ENCODE measurements around the gene DRD2. TPM values are rescaled to one million over a fixed set of nuclear protein-coding genes. Genes with fewer than 3 reads are reported as not detected.

Gene DRD2
- total RNA-seq, 2 experiments from 2014 or later = not detected

DNA sequence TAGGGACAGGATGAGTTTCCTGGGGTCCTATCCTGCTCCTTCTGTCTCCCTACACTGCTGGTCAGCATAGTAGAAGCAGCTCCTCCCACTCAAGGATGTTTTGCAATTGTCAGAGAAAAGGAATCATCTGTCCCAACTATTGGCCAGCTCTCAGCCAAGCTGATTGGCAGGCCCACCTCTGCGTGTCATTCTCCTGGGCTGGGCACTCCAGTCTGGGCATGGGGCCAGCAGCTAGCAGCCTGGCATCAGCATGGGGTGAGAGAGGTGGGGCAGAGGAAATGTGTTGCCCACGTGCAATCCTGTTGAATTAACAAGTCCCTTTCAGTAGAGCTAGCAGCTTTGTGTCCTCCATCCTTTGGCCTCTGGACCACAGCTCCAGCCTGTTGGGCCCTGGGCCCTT lies 73.5 kb downstream of the DRD2 start:
- Histone ChIP-seq H3K9me2 (ENCODE audit: insufficient read depth, low read length) (no peaks in the 10 kb centered on the region), H3K36me3 (ENCODE audit: insufficient read depth, low read length) (no peaks in the 10 kb centered on the region), H3K79me2 (ENCODE audit: insufficient read depth, low read depth, low read length) (no peaks in the 10 kb centered on the region), H3K4me2 (ENCODE audit: low read length) (no peak overlapping the region), H2AFZ (ENCODE audit: low read length) (no peak overlapping the region), H4K20me1 (ENCODE audit: insufficient read depth, low read length) (no peaks in the 10 kb centered on the region), H3K27ac (ENCODE audit: low read depth, low read length, poor library complexity, severe bottlenecking) (no peak overlapping the region), H3K4me3 (ENCODE audit: low read depth, low read length, poor library complexity, severe bottlenecking) (no peak overlapping the region), H3K4me1 (ENCODE audit: insufficient read depth, low read length, poor library complexity, severe bottlenecking) (no peaks in the 10 kb centered on the region), H3K9me3 (ENCODE audit: low read length) (no peaks in the 10 kb centered on the region)
- ChIA-PET CTCF (ENCODE audit: unreplicated experiment) (no interaction called here), POLR2A (interaction anchor here (0.9 kb wide), 1 partner anchor 8 kb away, joined by 3 read pairs; no protein-coding TSS in a partner anchor)
- DNase-seq (ENCODE audit: low spot score) = no peak
- intact Hi-C loops (cut with micrococcal nuclease; ENCODE audit: unreplicated experiment) = no loop called here
- BruUV-seq (replicated peaks) = no TSS peak
- no peak for TF ChIP-seq EZH2phosphoT487 (IDR thresholded peaks at IDR 0.05; ENCODE audit: borderline replicate concordance, low read depth, low read length)
- TF ChIP-seq, protein P1, sequence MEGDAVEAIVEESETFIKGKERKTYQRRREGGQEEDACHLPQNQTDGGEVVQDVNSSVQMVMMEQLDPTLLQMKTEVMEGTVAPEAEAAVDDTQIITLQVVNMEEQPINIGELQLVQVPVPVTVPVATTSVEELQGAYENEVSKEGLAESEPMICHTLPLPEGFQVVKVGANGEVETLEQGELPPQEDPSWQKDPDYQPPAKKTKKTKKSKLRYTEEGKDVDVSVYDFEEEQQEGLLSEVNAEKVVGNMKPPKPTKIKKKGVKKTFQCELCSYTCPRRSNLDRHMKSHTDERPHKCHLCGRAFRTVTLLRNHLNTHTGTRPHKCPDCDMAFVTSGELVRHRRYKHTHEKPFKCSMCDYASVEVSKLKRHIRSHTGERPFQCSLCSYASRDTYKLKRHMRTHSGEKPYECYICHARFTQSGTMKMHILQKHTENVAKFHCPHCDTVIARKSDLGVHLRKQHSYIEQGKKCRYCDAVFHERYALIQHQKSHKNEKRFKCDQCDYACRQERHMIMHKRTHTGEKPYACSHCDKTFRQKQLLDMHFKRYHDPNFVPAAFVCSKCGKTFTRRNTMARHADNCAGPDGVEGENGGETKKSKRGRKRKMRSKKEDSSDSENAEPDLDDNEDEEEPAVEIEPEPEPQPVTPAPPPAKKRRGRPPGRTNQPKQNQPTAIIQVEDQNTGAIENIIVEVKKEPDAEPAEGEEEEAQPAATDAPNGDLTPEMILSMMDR (conservative IDR thresholded peaks at IDR 0.05; ENCODE audit: low read length) = no peak

DNA sequence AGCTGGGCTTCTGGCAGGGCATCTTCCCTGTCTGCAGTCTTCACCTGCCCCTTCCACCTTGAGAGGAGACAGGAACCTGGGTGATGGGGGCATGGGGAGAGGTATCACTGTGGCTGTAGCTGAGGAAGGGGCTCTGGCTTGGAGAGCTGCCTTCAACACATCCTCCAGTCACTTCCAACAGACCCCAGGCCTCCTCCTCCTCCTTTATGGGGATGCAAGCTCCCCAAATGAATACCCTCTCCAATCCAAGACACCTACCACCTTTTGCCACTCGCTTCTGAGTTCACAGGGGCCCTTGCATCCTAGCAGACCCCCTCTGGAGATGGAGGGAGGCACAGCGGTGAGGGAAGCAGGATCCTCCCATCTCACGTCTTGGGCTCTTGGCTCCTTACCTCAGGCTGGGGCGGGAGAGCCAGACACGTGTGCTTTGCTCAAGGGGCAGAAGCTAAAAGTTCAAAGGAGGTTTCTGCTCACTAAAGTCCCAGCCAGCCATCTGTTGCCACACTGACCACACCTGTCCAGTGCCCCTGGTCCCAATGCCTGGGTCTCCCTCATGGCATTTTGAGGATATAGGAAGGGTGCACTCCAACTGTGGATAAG lies 74.5 kb downstream of the DRD2 start:
- Histone ChIP-seq H3K79me2 (ENCODE audit: insufficient read depth, low read depth, low read length) (no peaks in the 10 kb centered on the region), H3K9me2 (ENCODE audit: insufficient read depth, low read length) (no peaks in the 10 kb centered on the region), H3K4me3 (ENCODE audit: low read depth, low read length, poor library complexity, severe bottlenecking) (no peak overlapping the region), H4K20me1 (ENCODE audit: insufficient read depth, low read length) (no peaks in the 10 kb centered on the region), H3K9me3 (ENCODE audit: low read length) (no peaks in the 10 kb centered on the region), H3K4me1 (ENCODE audit: insufficient read depth, low read length, poor library complexity, severe bottlenecking) (no peaks in the 10 kb centered on the region), H3K27ac (ENCODE audit: low read depth, low read length, poor library complexity, severe bottlenecking) (no peak overlapping the region), H3K36me3 (ENCODE audit: insufficient read depth, low read length) (no peaks in the 10 kb centered on the region), H3K4me2 (ENCODE audit: low read length) (no peak overlapping the region), H2AFZ (ENCODE audit: low read length) (no peak overlapping the region)
- ChIA-PET CTCF (ENCODE audit: unreplicated experiment) (no interaction called here), POLR2A (no interaction called here)
- TF ChIP-seq EZH2phosphoT487 (IDR thresholded peaks at IDR 0.05; ENCODE audit: borderline replicate concordance, low read depth, low read length) = no peak
- TF ChIP-seq, protein P1 (conservative IDR thresholded peaks at IDR 0.05; ENCODE audit: low read length) = no peak
- DNase-seq (ENCODE audit: low spot score) = no peak
- intact Hi-C loops (cut with micrococcal nuclease; ENCODE audit: unreplicated experiment) = no loop called here
- BruUV-seq (replicated peaks) = no TSS peak

DNA sequence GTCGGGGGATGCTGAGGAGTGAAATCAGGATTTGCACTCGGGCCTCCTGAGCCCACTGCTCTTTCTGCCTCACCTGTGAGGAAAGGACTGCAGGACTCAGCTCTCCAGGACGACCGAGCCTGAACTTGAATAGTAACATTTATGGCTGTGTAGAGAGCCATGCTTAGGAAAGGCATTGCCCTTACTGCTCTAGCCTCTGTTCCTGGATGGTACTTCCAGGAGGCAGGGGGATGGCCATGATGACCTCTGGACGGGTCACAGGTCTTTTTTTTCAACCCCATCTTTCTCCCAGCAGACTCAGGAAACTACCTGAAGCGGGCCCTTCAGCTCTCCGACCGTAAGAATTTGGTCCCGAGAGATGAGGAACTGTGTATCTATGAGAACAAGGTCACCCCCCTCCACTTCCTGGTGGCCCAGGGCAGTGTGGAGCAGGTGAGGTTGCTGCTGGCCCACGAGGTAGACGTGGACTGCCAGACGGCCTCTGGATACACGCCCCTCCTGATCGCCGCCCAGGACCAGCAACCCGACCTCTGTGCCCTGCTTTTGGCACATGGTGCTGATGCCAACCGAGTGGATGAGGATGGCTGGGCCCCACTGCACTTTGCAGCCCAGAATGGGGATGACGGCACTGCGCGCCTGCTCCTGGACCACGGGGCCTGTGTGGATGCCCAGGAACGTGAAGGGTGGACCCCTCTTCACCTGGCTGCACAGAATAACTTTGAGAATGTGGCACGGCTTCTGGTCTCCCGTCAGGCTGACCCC lies 76.3 kb downstream of the DRD2 start:
- ChIA-PET POLR2A (interaction anchor here (0.6 kb wide), 1 partner anchor 49 kb away, joined by 5 read pairs; no protein-coding TSS in a partner anchor), CTCF (ENCODE audit: unreplicated experiment) (no interaction called here)
- TF ChIP-seq, protein P1 (conservative IDR thresholded peaks at IDR 0.05; ENCODE audit: low read length) = no peak
- no peak for TF ChIP-seq EZH2phosphoT487 (IDR thresholded peaks at IDR 0.05; ENCODE audit: borderline replicate concordance, low read depth, low read length)
- Histone ChIP-seq H3K9me3 (ENCODE audit: low read length) (no peaks in the 10 kb centered on the region), H4K20me1 (ENCODE audit: insufficient read depth, low read length) (no peaks in the 10 kb centered on the region), H3K4me1 (ENCODE audit: insufficient read depth, low read length, poor library complexity, severe bottlenecking) (no peaks in the 10 kb centered on the region), H3K27ac (ENCODE audit: low read depth, low read length, poor library complexity, severe bottlenecking) (no peak overlapping the region), H3K4me3 (ENCODE audit: low read depth, low read length, poor library complexity, severe bottlenecking) (no peak overlapping the region), H3K9me2 (ENCODE audit: insufficient read depth, low read length) (no peaks in the 10 kb centered on the region), H3K79me2 (ENCODE audit: insufficient read depth, low read depth, low read length) (no peaks in the 10 kb centered on the region), H3K4me2 (ENCODE audit: low read length) (no peak overlapping the region), H2AFZ (ENCODE audit: low read length) (no peak overlapping the region), H3K36me3 (ENCODE audit: insufficient read depth, low read length) (no peaks in the 10 kb centered on the region)
- DNase-seq (ENCODE audit: low spot score) = no peak
- BruUV-seq (replicated peaks) = no TSS peak
- intact Hi-C loops (cut with micrococcal nuclease; ENCODE audit: unreplicated experiment) = no loop called here

All from OCI-LY7 (cell line).